ENCODE results near the gene PTPN18.

The PTPN18 gene

GRCh38 chr2:130376433-130377293 is 20.8 kb downstream of the PTPN18 start:
- no peak overlapping the region for H3K9ac ChIP-seq (ENCODE audit: low read depth, low read length)

GRCh38 chr2:130377491-130377890 is 21.6 kb downstream of the PTPN18 start:
- H3K9ac ChIP-seq (ENCODE audit: low read depth, low read length), result no peak overlapping the region
- H3K4me3 ChIP-seq (ENCODE audit: low read depth, low read length), result no peak overlapping the region
- H3K9me3 ChIP-seq (ENCODE audit: control insufficient read depth, insufficient read depth, low read length), result no peaks in the 10 kb centered on the region
- H3K4me1 ChIP-seq (ENCODE audit: control insufficient read depth, insufficient read depth, low read length), result peaks cover 3% of the 10 kb centered on the region
- H3K36me3 ChIP-seq (ENCODE audit: control insufficient read depth, insufficient read depth, low read length), result no peaks in the 10 kb centered on the region
- peaks cover 3% of the 10 kb centered on the region for H3K27me3 ChIP-seq (ENCODE audit: control insufficient read depth, insufficient read depth, low read length)

More at GRCh38 chr2:130376433-130377293, 20.8 kb downstream of the PTPN18 start:
- H3K4me3 ChIP-seq (ENCODE audit: low read depth, low read length), result no peak overlapping the region
- no peaks in the 10 kb centered on the region for H3K9me3 ChIP-seq (ENCODE audit: control insufficient read depth, insufficient read depth, low read length)
- H3K4me1 ChIP-seq (ENCODE audit: control insufficient read depth, insufficient read depth, low read length), result peaks cover 3% of the 10 kb centered on the region
- peaks cover 3% of the 10 kb centered on the region for H3K27me3 ChIP-seq (ENCODE audit: control insufficient read depth, insufficient read depth, low read length)
- H3K36me3 ChIP-seq (ENCODE audit: control insufficient read depth, insufficient read depth, low read length), result no peaks in the 10 kb centered on the region

- Histone ChIP-seq H3K27me3 (ENCODE audit: control insufficient read depth, insufficient read depth, low read length) (peaks cover 3% of the 10 kb centered on the region), H3K36me3 (ENCODE audit: control insufficient read depth, insufficient read depth, low read length) (no peaks in the 10 kb centered on the region), H3K4me3 (ENCODE audit: low read depth, low read length) (no peak overlapping the region), H3K4me1 (ENCODE audit: control insufficient read depth, insufficient read depth, low read length) (peaks cover under 1% of the 10 kb centered on the region), H3K9me3 (ENCODE audit: control insufficient read depth, insufficient read depth, low read length) (no peaks in the 10 kb centered on the region), H3K9ac (ENCODE audit: low read depth, low read length) (no peak overlapping the region)
These were observed 22.5 kb downstream of the PTPN18 start for GRCh38 chr2:130378206-130378897.

GRCh38 chr2:130378898-130379214 is 23.0 kb downstream of the PTPN18 start:
- no peaks in the 10 kb centered on the region for H3K4me1 ChIP-seq (ENCODE audit: control insufficient read depth, insufficient read depth, low read length)
- H3K9me3 ChIP-seq (ENCODE audit: control insufficient read depth, insufficient read depth, low read length), result no peaks in the 10 kb centered on the region
- H3K9ac ChIP-seq (ENCODE audit: low read depth, low read length), result no peak overlapping the region
- no peaks in the 10 kb centered on the region for H3K36me3 ChIP-seq (ENCODE audit: control insufficient read depth, insufficient read depth, low read length)
- H3K4me3 ChIP-seq (ENCODE audit: low read depth, low read length), result no peak overlapping the region
- no peaks in the 10 kb centered on the region for H3K27me3 ChIP-seq (ENCODE audit: control insufficient read depth, insufficient read depth, low read length)

GRCh38 chr2:130380096-130380934 is 24.5 kb downstream of the PTPN18 start:
- Histone ChIP-seq H3K9me3 (ENCODE audit: control insufficient read depth, insufficient read depth, low read length) (no peaks in the 10 kb centered on the region), H3K36me3 (ENCODE audit: control insufficient read depth, insufficient read depth, low read length) (no peaks in the 10 kb centered on the region), H3K27me3 (ENCODE audit: control insufficient read depth, insufficient read depth, low read length) (no peaks in the 10 kb centered on the region), H3K9ac (ENCODE audit: low read depth, low read length) (no peak overlapping the region), H3K4me3 (ENCODE audit: low read depth, low read length) (no peak overlapping the region), H3K4me1 (ENCODE audit: control insufficient read depth, insufficient read depth, low read length) (no peaks in the 10 kb centered on the region)

- H3K27me3 ChIP-seq (ENCODE audit: control insufficient read depth, insufficient read depth, low read length), result no peaks in the 10 kb centered on the region
- no peak overlapping the region for H3K4me3 ChIP-seq (ENCODE audit: low read depth, low read length)
- H3K9me3 ChIP-seq (ENCODE audit: control insufficient read depth, insufficient read depth, low read length), result no peaks in the 10 kb centered on the region
- no peaks in the 10 kb centered on the region for H3K4me1 ChIP-seq (ENCODE audit: control insufficient read depth, insufficient read depth, low read length)
- H3K36me3 ChIP-seq (ENCODE audit: control insufficient read depth, insufficient read depth, low read length), result no peaks in the 10 kb centered on the region
- no peak overlapping the region for H3K9ac ChIP-seq (ENCODE audit: low read depth, low read length)
These were observed 25.3 kb downstream of the PTPN18 start for GRCh38 chr2:130381145-130381544.

- Histone ChIP-seq H3K9me3 (ENCODE audit: control insufficient read depth, insufficient read depth, low read length) (no peaks in the 10 kb centered on the region), H3K4me3 (ENCODE audit: low read depth, low read length) (no peak overlapping the region), H3K36me3 (ENCODE audit: control insufficient read depth, insufficient read depth, low read length) (no peaks in the 10 kb centered on the region), H3K27me3 (ENCODE audit: control insufficient read depth, insufficient read depth, low read length) (no peaks in the 10 kb centered on the region), H3K9ac (ENCODE audit: low read depth, low read length) (no peak overlapping the region), H3K4me1 (ENCODE audit: control insufficient read depth, insufficient read depth, low read length) (no peaks in the 10 kb centered on the region)
These were observed 25.8 kb downstream of the PTPN18 start for GRCh38 chr2:130381619-130382018.

- H3K27me3 ChIP-seq (ENCODE audit: control insufficient read depth, insufficient read depth, low read length), result no peaks in the 10 kb centered on the region
- no peaks in the 10 kb centered on the region for H3K36me3 ChIP-seq (ENCODE audit: control insufficient read depth, insufficient read depth, low read length)
- no peaks in the 10 kb centered on the region for H3K9me3 ChIP-seq (ENCODE audit: control insufficient read depth, insufficient read depth, low read length)
- no peak overlapping the region for H3K9ac ChIP-seq (ENCODE audit: low read depth, low read length)
- H3K4me3 ChIP-seq (ENCODE audit: low read depth, low read length), result no peak overlapping the region
- H3K4me1 ChIP-seq (ENCODE audit: control insufficient read depth, insufficient read depth, low read length), result no peaks in the 10 kb centered on the region
These were observed 26.6 kb downstream of the PTPN18 start for GRCh38 chr2:130382313-130382917.

GRCh38 chr2:130385709-130386108 is 29.9 kb downstream of the PTPN18 start:
- H3K9me3 ChIP-seq (ENCODE audit: control insufficient read depth, insufficient read depth, low read length), result no peaks in the 10 kb centered on the region
- no peaks in the 10 kb centered on the region for H3K4me1 ChIP-seq (ENCODE audit: control insufficient read depth, insufficient read depth, low read length)
- H3K27me3 ChIP-seq (ENCODE audit: control insufficient read depth, insufficient read depth, low read length), result peaks cover 11% of the 10 kb centered on the region
- no peaks in the 10 kb centered on the region for H3K36me3 ChIP-seq (ENCODE audit: control insufficient read depth, insufficient read depth, low read length)
- no peak overlapping the region for H3K9ac ChIP-seq (ENCODE audit: low read depth, low read length)
- H3K4me3 ChIP-seq (ENCODE audit: low read depth, low read length), result no peak overlapping the region

- Histone ChIP-seq H3K4me3 (ENCODE audit: low read depth, low read length) (no peak overlapping the region), H3K9me3 (ENCODE audit: control insufficient read depth, insufficient read depth, low read length) (no peaks in the 10 kb centered on the region), H3K27me3 (ENCODE audit: control insufficient read depth, insufficient read depth, low read length) (peaks cover 17% of the 10 kb centered on the region), H3K4me1 (ENCODE audit: control insufficient read depth, insufficient read depth, low read length) (no peaks in the 10 kb centered on the region), H3K36me3 (ENCODE audit: control insufficient read depth, insufficient read depth, low read length) (no peaks in the 10 kb centered on the region), H3K9ac (ENCODE audit: low read depth, low read length) (no peak overlapping the region)
These were observed 31.2 kb downstream of the PTPN18 start for GRCh38 chr2:130387071-130387400.

- peaks cover 19% of the 10 kb centered on the region for H3K27me3 ChIP-seq (ENCODE audit: control insufficient read depth, insufficient read depth, low read length)
- no peaks in the 10 kb centered on the region for H3K36me3 ChIP-seq (ENCODE audit: control insufficient read depth, insufficient read depth, low read length)
- H3K9me3 ChIP-seq (ENCODE audit: control insufficient read depth, insufficient read depth, low read length), result no peaks in the 10 kb centered on the region
- H3K4me1 ChIP-seq (ENCODE audit: control insufficient read depth, insufficient read depth, low read length), result no peaks in the 10 kb centered on the region
- H3K4me3 ChIP-seq (ENCODE audit: low read depth, low read length), result no peak overlapping the region
- no peak overlapping the region for H3K9ac ChIP-seq (ENCODE audit: low read depth, low read length)
These were observed 31.9 kb downstream of the PTPN18 start for GRCh38 chr2:130387804-130388203.

Data from iPS-15b (cell line).